SK-N-SH treated with all-trans-retinoic acid at 6 μM for 48 hours (cell line): ENCODE data around the gene UBR1.

ENCODE experiments used
- BACH2 ChIP-seq: fragments of 250-450 bp; sonication (Bioruptor Pico); IDR thresholded peaks from 2 replicates; pipeline ENCODE4 v1.9.0; 2021; ENCODE audit warnings: mild to moderate bottlenecking, borderline replicate concordance
- ISL1 ChIP-seq: fragments of 250-450 bp; sonication (Bioruptor Pico); IDR thresholded peaks from 2 replicates; pipeline ENCODE4 v2.1.2; 2022; ENCODE audit warnings: mild to moderate bottlenecking, moderate library complexity
- OSR1 ChIP-seq: fragments of 250-450 bp; sonication (Bioruptor Pico); IDR thresholded peaks from 2 replicates; pipeline ENCODE4 v1.8.0; 2022; ENCODE audit warnings: moderate library complexity, mild to moderate bottlenecking, inconsistent platforms
- TCF4 ChIP-seq: fragments of 250-450 bp; sonication (Bioruptor Pico); IDR thresholded peaks from 2 replicates; pipeline ENCODE4 v1.8.0; 2021; ENCODE audit warnings: mild to moderate bottlenecking, moderate library complexity, borderline replicate concordance
- TOX ChIP-seq: fragments of 250-450 bp; sonication (Bioruptor Pico); IDR thresholded peaks from 2 replicates; pipeline ENCODE4 v1.8.0; 2021; ENCODE audit warnings: mild to moderate bottlenecking, moderate library complexity, borderline replicate concordance
- ZC3H10 ChIP-seq: fragments of 250-450 bp; sonication (Bioruptor Pico); IDR thresholded peaks from 2 replicates; pipeline ENCODE4 v1.5.1; 2021; ENCODE audit warnings: mild to moderate bottlenecking, moderate library complexity
- ZFP3 ChIP-seq: fragments of 250-450 bp; sonication (Bioruptor Pico); IDR thresholded peaks from 2 replicates; pipeline ENCODE4 v1.5.0; 2020; ENCODE audit warnings: mild to moderate bottlenecking, moderate library complexity
- ZFP30 ChIP-seq: fragments of 450-650 bp; formaldehyde crosslinking; IDR thresholded peaks from 2 replicates; pipeline ENCODE4 v1.5.0; 2022; ENCODE audit warnings: mild to moderate bottlenecking, moderate library complexity
- TF ChIP-seq, protein P1 (sequence below): fragments of 250-450 bp; sonication (Bioruptor Pico); IDR thresholded peaks from 2 replicates; pipeline ENCODE4 v1.8.0; 2020; ENCODE audit warnings: mild to moderate bottlenecking, moderate library complexity, borderline replicate concordance

DNA sequence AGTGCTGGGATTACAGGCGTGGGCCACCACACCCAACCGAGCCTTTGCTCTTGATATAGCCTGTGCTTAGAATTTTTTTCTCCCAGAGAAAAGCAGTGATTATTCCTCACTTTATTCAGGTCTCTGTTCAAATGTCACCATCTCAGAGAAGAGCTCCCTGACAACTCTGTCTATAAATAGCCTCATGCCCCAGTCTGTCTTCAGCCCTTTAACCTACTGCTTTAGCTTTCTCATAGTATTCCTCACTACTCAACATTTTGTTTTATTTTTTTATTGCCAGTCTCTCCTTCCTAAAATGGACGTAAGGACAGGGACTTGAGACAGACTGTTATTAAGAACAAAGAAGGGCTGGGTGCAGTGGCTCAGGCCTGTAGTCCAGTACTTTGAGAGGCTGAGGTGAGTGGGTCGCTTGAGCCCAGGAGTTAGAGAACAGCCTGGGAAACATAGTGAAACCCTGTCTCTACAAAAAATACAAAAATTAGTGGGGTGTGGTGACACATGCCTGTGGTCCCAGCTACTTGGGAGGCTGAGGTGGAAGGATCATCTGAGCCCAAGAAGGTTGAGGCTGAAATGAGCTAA is 106.5 kb downstream of the UBR1 start:
- TF ChIP-seq ISL1 (CRISPR knock-in tag) = no peak
- no peak for TF ChIP-seq ZFP30
- TF ChIP-seq TCF4 (CRISPR knock-in tag) = no peak
- TF ChIP-seq, protein P1, sequence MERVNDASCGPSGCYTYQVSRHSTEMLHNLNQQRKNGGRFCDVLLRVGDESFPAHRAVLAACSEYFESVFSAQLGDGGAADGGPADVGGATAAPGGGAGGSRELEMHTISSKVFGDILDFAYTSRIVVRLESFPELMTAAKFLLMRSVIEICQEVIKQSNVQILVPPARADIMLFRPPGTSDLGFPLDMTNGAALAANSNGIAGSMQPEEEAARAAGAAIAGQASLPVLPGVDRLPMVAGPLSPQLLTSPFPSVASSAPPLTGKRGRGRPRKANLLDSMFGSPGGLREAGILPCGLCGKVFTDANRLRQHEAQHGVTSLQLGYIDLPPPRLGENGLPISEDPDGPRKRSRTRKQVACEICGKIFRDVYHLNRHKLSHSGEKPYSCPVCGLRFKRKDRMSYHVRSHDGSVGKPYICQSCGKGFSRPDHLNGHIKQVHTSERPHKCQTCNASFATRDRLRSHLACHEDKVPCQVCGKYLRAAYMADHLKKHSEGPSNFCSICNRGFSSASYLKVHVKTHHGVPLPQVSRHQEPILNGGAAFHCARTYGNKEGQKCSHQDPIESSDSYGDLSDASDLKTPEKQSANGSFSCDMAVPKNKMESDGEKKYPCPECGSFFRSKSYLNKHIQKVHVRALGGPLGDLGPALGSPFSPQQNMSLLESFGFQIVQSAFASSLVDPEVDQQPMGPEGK (CRISPR knock-in tag) = no peak
- no peak for TF ChIP-seq OSR1 (CRISPR knock-in tag)
- TF ChIP-seq BACH2 (CRISPR knock-in tag) = no peak
- TF ChIP-seq ZC3H10 = no peak
- no peak for TF ChIP-seq ZFP3 (CRISPR knock-in tag)
- no peak for TF ChIP-seq TOX
